Thyroid gland (tissue), 4 donors: ENCODE data around the gene OSMR.

Experiments
- POLR2A ChIP-seq, 2 donors: fragments of 450-650 bp; IDR thresholded peaks; one replicate each; pipeline ENCODE4 v1.6.1; 2017; ENCODE audit warnings: antibody characterized with exemption in 2 of 2, mild to moderate bottlenecking in 2 of 2, moderate library complexity in 1 of 2
- TF ChIP-seq, protein P1 (sequence below), 6 experiments: fragments of 200-600 bp in 3 of 6; fragments of 450-650 bp in 3 of 6; sonication (generic) in 3 of 6; IDR thresholded peaks; one replicate each; pipeline ENCODE4 v1.5.1; 2016 to 2019; ENCODE audit warnings: antibody characterized with exemption in 6 of 6, mild to moderate bottlenecking in 2 of 6, inconsistent platforms in 1 of 6, moderate library complexity in 1 of 6

DNA sequence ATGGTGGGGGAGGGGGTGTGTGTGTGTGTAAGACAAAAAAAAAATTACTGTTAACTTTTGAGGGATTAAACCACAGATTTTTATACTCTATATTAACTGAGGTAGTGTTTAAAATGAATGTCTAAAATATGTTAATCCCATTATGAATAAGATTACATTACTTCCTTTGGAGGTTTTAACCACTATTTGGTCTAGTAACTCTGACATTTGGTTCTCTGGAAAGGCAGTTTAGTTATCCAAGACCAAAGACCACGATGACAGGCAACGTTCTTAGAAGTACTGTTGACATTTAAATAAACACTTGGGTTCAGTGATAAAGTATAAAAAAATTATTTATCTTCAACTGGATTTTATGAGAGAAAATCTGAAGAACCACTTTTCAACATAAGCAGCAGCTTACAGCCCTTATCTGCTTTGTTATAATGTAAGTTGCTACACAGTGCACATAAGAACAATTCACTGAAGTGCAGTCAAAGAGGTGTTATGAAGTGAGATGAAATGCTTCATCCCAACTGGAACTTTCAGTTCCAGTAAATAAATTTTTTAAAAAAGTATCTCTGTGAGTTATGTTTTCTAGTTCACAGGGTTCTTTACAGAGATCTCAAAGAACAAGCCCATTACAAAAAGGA, 94.5 kb downstream of the OSMR start:
- TF ChIP-seq, protein P1, sequence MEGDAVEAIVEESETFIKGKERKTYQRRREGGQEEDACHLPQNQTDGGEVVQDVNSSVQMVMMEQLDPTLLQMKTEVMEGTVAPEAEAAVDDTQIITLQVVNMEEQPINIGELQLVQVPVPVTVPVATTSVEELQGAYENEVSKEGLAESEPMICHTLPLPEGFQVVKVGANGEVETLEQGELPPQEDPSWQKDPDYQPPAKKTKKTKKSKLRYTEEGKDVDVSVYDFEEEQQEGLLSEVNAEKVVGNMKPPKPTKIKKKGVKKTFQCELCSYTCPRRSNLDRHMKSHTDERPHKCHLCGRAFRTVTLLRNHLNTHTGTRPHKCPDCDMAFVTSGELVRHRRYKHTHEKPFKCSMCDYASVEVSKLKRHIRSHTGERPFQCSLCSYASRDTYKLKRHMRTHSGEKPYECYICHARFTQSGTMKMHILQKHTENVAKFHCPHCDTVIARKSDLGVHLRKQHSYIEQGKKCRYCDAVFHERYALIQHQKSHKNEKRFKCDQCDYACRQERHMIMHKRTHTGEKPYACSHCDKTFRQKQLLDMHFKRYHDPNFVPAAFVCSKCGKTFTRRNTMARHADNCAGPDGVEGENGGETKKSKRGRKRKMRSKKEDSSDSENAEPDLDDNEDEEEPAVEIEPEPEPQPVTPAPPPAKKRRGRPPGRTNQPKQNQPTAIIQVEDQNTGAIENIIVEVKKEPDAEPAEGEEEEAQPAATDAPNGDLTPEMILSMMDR (IDR thresholded peaks at IDR 0.05) = no peak
- no peak for TF ChIP-seq POLR2A (IDR thresholded peaks at IDR 0.05)
